Spinal cord (tissue), 10 donors: ENCODE results near the gene METAP1D. TPM values are rescaled to one million over a fixed set of nuclear protein-coding genes. Genes with fewer than 3 reads are reported as not detected.

Experiments
- DNase-seq, 6 donors: peaks; one replicate each; pipeline versions ENCODE4 v3.0.0 to v3.0.0-alpha.2; 2013 to 2015; ENCODE audit warnings: low spot score in 6 of 6, low read depth in 4 of 6
- H3K27ac ChIP-seq: one replicate; pipeline ENCODE4 v1.5.1; 2013; ENCODE audit warnings: low read depth, low read length, control low read depth
- H3K27me3 ChIP-seq: one replicate; pipeline ENCODE4 v1.6.1; 2013; ENCODE audit warnings: low read length; ENCODE audit not compliant: control insufficient read depth, insufficient read depth
- H3K36me3 ChIP-seq: one replicate; pipeline ENCODE4 v1.6.1; 2013; ENCODE audit warnings: low read length; ENCODE audit not compliant: control insufficient read depth, insufficient read depth
- H3K4me1 ChIP-seq: one replicate; pipeline ENCODE4 v1.6.1; 2013; ENCODE audit warnings: low read length; ENCODE audit not compliant: control insufficient read depth, insufficient read depth
- H3K4me3 ChIP-seq: one replicate; pipeline ENCODE4 v1.5.1; 2013; ENCODE audit warnings: low read depth, low read length, control low read depth
- H3K9me3 ChIP-seq: one replicate; pipeline ENCODE4 v1.6.1; 2013; ENCODE audit warnings: low read length; ENCODE audit not compliant: control insufficient read depth, insufficient read depth
- WGBS: methylation state at CpG from one replicate; pipeline ENCODE4 v1.1.5; 2013; ENCODE audit warnings: missing lambda C conversion rate; ENCODE audit not compliant: insufficient coverage; 5-methylcytosine and 5-hydroxymethylcytosine counted together
- polyA plus RNA-seq, 2 donors: library from polyadenylated mRNA; unstranded; fragments of 120-200 nt; gene quantifications; one replicate each; pipeline ENCODE4 v1.2.1, GENCODE V29; 2013; ENCODE audit not compliant: insufficient read length in 2 of 2
- total RNA-seq, 2 donors: library from RNA; depleted of rRNA in 1 of 2; stranded (reverse); fragments of 120-200 nt in 1 of 2; fragments of >200 nt in 1 of 2; gene quantifications; one replicate each; pipeline versions ENCODE4 v1.2.3 to v1.2.4, GENCODE V29; 2013 to 2014
- donor health status: healthy.

METAP1D gene
- total and polyA plus RNA-seq, 4 donors, result 9.6 to 13.0 (median 10.3) TPM

DNA sequence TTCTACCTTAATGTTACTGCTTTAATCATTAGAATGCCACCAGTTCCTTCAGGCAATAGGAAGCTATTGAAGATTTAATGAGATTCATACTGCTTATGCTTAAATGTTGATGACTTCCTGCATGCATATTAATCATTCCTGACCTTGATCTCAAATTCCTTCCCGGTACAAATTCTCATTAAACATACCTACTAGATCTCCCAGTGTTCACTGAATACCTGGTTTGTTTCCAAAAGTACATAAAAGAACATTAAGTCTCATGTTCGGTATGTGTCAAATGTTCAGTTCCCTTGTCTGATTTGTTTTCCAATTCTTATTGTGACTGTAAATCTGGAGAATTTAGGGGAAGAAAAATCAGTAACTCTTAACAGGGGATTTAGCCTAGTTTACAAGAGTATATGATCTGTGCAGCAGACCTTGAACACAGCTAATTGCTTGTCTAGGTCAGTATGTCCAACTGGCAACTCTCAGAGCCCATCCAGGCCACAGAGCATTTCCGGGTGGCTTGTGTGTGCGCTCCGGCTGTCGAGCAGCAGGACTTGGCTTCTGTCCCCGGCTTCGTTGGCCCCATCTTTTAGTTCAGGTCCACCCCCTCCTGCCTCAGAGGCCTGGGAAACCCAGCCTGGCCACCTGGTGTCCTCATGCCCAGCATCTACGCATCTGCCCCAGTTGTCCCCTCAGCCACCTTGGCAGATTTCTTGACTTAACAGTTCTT, 13.1 kb downstream of the METAP1D start:
- no peak overlapping the region for H3K4me3 ChIP-seq
- WGBS, result 51% methylated on average over 6 of the region's 9 CpGs

DNA sequence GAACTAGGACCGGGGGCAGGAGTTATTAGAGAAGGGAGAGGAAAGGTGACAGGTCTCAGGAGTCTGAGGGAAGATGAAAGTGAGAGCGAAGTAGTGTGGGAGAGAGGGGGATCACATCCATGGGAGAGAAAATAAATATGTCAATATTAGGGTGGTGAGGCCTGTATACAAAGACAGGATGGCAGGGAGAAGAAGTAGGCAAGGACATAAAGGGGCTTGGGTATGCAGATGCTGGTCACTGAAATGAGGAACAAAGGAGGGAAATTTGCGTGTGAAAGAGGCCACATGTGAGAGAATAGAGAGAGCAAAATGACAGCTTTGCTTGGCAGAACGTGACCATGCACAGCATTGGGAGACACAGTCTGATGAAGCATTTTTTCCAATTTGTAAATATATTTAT, 13.6 kb downstream of the METAP1D start:
- peak in 1 of 6 donors; percentile 14 for DNase-seq
- WGBS, result 69% methylated on average over 3 of the region's 4 CpGs
- H3K4me3 ChIP-seq, result no peak overlapping the region

More for the DNA sequence above, 13.1 kb downstream of the METAP1D start:
- no peaks in the 10 kb centered on the region for H3K4me1 ChIP-seq
- H3K27ac ChIP-seq, result no peak overlapping the region
- peak in 2 of 6 donors; percentile 5 to 9 for DNase-seq
- no peaks in the 10 kb centered on the region for H3K9me3 ChIP-seq
- H3K27me3 ChIP-seq, result no peaks in the 10 kb centered on the region
- H3K36me3 ChIP-seq, result no peaks in the 10 kb centered on the region

DNA sequence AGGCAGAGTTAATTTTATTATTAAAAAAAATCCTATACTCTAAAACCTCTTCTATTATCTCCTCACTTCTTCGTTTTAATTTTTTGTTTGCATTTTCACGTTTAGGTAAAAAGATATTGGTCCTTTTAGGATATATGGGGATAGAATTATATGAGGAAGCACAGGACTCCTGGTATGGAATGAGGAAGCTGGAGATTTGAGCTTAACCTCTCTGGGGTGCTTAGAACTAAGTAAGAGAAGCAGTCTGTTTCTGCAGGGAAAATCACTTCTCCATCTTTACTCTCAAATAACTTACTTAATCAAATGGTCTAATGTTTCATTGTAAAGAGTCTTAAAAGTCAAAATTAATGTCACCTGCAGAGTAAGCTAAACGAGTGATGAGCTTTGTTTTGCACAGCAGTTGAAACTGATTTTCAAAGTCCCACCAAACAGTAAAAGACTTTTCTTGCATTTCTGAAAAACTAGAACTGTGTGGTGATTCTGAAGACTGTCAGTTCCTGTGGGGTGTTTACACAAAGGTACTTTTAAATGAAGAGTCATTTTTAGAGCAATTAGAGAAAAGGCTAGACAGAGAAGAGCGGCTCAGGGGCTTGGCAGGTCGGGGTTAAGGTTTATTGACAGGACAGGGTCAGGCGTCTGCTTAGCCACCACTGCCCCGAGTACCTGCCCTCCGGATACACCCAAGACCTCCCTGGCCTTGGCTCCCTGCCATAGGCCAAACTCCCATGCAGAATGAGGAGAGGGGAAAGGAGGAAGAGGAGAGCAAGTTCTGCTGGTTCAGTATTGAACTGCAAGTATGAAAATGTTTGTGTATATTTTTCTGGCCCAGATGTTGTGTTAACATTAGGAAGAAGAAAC, 21.6 kb downstream of the METAP1D start:
- H3K27ac ChIP-seq, result no peak overlapping the region
- WGBS, result 62% methylated on average over 2 of the region's 8 CpGs
- no peaks in the 10 kb centered on the region for H3K9me3 ChIP-seq
- H3K27me3 ChIP-seq, result no peaks in the 10 kb centered on the region
- no peak for DNase-seq
- no peaks in the 10 kb centered on the region for H3K36me3 ChIP-seq
- no peak overlapping the region for H3K4me3 ChIP-seq
- H3K4me1 ChIP-seq, result no peaks in the 10 kb centered on the region

More for the DNA sequence above, 13.6 kb downstream of the METAP1D start:
- Histone ChIP-seq H3K9me3 (no peaks in the 10 kb centered on the region), H3K4me1 (no peaks in the 10 kb centered on the region), H3K27me3 (no peaks in the 10 kb centered on the region), H3K27ac (no peak overlapping the region), H3K36me3 (no peaks in the 10 kb centered on the region)

DNA sequence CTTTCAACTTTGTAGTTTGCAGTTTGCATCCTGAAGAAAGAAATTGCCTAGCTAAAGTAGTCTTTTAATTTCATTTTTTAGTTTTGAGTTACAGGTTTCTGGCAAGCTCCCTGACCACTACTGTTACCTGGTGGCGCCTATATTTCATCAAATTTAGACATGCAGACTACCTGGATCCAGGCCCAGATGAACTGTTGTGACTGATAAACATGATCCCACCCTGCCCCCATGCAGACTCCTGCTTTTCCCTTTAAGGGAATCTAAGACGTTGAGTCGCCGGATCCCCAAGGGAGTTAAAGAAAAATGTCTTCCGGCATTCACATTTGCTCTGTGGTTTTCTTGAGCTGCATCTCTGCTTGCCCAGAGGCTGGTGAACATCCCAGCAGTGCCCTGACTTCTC, 22.2 kb downstream of the METAP1D start:
- H3K4me3 ChIP-seq, result no peak overlapping the region
- H3K4me1 ChIP-seq, result no peaks in the 10 kb centered on the region
- no peaks in the 10 kb centered on the region for H3K36me3 ChIP-seq
- WGBS, result 62% methylated on average over 5 of the region's 5 CpGs
- H3K9me3 ChIP-seq, result no peaks in the 10 kb centered on the region
- DNase-seq, result no peak
- no peaks in the 10 kb centered on the region for H3K27me3 ChIP-seq
- H3K27ac ChIP-seq, result no peak overlapping the region

DNA sequence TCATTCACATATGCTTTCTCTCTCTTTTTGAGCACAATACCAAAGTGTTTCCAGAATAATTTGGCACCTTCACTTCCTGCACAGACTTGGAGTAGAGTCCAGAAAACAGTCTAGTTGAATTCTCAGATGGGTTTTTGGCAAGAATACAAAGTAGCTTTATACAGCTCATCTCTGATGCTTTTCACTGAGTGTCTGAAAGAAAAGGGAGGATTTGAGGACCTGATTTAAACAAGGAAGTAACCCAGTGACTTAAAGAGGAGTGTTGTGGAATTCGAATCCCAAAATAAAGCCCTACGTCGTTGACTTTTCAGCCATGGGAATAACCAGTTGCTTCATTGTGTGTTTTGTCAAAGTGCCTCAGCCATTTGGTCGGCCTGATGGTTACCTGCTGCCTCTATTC, 31.8 kb downstream of the METAP1D start:
- 35% methylated on average over 4 of the region's 4 CpGs for WGBS
- Histone ChIP-seq H3K36me3 (no peaks in the 10 kb centered on the region), H3K4me1 (no peaks in the 10 kb centered on the region), H3K27ac (no peak overlapping the region), H3K4me3 (no peak overlapping the region), H3K27me3 (no peaks in the 10 kb centered on the region), H3K9me3 (no peaks in the 10 kb centered on the region)
- DNase-seq, result peak in 5 of 6 donors; percentile 10 to 73 (median 31)

DNA sequence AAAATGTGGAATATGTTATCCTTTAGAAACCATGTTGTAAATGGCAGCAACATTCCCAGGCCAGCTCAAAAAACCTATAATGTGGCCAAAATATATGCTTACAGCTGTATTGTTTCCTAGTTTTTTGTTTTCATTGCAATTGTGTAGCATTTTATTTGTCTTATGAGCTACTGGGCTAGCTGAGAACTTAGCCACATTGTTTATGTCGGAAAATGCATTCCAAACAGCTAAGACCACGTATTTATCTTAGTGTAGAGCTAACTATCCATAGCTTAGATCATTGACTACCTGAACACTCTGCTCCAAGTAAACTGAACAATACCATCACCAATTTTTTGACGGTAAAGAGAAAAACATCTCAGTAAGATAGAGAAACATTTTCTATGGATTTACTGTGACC, 38.4 kb downstream of the METAP1D start:
- Histone ChIP-seq H3K27me3 (no peaks in the 10 kb centered on the region), H3K36me3 (no peaks in the 10 kb centered on the region), H3K9me3 (no peaks in the 10 kb centered on the region), H3K4me1 (no peaks in the 10 kb centered on the region), H3K4me3 (no peak overlapping the region), H3K27ac (no peak overlapping the region)
- DNase-seq, result no peak
- WGBS, result no CpG with 5 or more reads among the region's 3 CpGs

DNA sequence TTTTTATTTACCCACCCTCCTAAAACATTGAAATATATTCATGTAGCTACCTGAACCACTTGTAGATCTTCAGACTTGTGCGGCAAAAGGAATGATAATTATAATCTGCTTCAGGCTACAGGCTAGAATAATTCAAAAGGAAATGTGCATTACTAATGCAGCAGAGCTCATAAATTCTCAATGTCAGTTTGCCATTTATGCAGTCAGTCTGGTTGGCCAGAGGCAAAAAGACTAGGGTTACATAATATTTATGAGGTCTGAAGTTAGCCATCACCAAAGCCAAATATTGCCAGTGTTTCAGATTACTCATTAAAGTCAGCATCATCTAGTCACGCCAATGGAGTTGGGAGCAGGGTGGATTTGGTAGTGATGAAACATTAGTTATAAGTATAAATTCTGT, 38.9 kb downstream of the METAP1D start:
- no CpG with 5 or more reads among the region's 2 CpGs for WGBS
- DNase-seq, result no peak
- no peaks in the 10 kb centered on the region for H3K36me3 ChIP-seq
- no peaks in the 10 kb centered on the region for H3K9me3 ChIP-seq
- H3K4me1 ChIP-seq, result no peaks in the 10 kb centered on the region
- no peak overlapping the region for H3K27ac ChIP-seq
- no peaks in the 10 kb centered on the region for H3K27me3 ChIP-seq
- H3K4me3 ChIP-seq, result no peak overlapping the region

DNA sequence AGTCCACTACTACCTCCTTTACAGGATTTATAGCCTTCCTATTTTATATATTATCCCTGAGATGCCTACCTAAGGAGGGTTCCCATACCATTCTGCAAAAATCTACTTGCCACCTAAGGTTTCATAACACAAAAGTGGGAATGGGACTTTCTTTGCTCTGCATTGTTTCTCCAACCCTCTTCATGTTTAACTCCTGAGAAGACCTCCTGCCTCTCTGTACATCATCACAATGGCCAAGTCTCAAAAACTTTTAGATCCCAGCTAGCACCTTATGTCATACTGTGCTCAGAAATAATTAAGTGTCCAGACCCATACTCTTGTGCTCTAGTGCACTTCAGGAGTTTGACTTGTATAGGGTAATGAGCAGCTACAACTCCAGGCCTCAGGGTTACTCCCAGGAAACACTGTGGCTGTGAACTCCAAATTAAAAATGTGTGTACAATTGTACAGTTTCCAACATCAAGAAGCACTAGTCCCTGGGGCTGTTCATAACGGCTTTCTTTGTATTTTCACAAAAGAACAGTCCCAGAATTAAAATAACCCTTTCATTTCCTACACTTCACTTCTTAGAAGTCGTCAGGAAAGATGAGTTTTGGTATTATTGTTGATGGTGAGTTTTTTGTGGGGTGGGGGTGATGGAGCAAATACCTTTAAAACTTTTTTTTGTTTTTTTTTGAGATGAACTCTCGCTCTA, 39.4 kb downstream of the METAP1D start:
- Histone ChIP-seq H3K4me3 (no peak overlapping the region), H3K9me3 (no peaks in the 10 kb centered on the region), H3K36me3 (no peaks in the 10 kb centered on the region), H3K4me1 (no peaks in the 10 kb centered on the region), H3K27me3 (no peaks in the 10 kb centered on the region), H3K27ac (no peak overlapping the region)
- no CpG with 5 or more reads among the region's 3 CpGs for WGBS
- no peak for DNase-seq

DNA sequence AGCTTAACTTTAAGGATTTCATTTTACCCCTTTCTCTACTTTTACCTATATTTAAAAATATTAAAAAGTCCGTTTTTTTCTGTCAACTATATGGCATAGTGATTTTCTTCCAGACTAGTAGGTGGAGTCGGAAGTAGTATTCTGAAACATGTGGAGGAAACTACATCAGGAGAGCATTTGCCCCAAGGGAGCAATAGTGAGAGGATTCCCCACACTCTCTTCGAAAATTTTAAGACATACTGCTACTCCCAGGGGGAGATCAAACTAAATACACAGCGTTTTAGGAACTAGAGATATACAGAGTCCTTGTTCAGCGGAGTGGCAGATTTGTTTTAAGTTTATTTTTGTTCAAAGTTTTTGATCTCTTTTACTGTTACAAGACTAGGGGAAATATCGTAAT, 40.6 kb downstream of the METAP1D start:
- H3K27ac ChIP-seq, result no peak overlapping the region
- DNase-seq, result no peak
- WGBS, result no CpG with 5 or more reads among the region's 6 CpGs

More for the DNA sequence above, 40.6 kb downstream of the METAP1D start:
- H3K36me3 ChIP-seq, result no peaks in the 10 kb centered on the region
- H3K4me1 ChIP-seq, result no peaks in the 10 kb centered on the region
- H3K27me3 ChIP-seq, result no peaks in the 10 kb centered on the region
- no peaks in the 10 kb centered on the region for H3K9me3 ChIP-seq
- no peak overlapping the region for H3K4me3 ChIP-seq
